Stimulated activated CD4-positive, alpha-beta T cell treated with anti-CD3 and anti-CD28 coated beads, Interleukin-2, amount 100 ng/mL, for 48 hours (primary cell): ENCODE data around the gene EXD3.
"Not testable (repeated sequence)": the region's sequence is repeated elsewhere in the genome, so short reads cannot be mapped to it uniquely, and the experiment has no call there.

Source experiments
- DNase-seq, 2 donors: peaks; one replicate each; pipeline ENCODE4 v3.0.0-alpha.2; 2020

The EXD3 gene

GRCh38 chr9:137355761-137356365 lies 67.1 kb downstream of the EXD3 start:
- DNase-seq = no peak

- DNase-seq = no peak
These were observed 67.9 kb downstream of the EXD3 start for GRCh38 chr9:137354845-137355760.

- DNase-seq = no peak
These were observed 68.7 kb downstream of the EXD3 start for GRCh38 chr9:137354153-137354844.

- DNase-seq = no peak
These were observed 69.5 kb downstream of the EXD3 start for GRCh38 chr9:137353223-137354152.

- DNase-seq = no peak
These were observed 70.3 kb downstream of the EXD3 start for GRCh38 chr9:137352511-137353222.

- DNase-seq = no peak
These were observed 71.0 kb downstream of the EXD3 start for GRCh38 chr9:137351781-137352501.

GRCh38 chr9:137350696-137351584 lies 72.0 kb downstream of the EXD3 start:
- no peak for DNase-seq

- no peak for DNase-seq
These were observed 73.4 kb downstream of the EXD3 start for GRCh38 chr9:137349471-137350033.

GRCh38 chr9:137348769-137349470 lies 74.0 kb downstream of the EXD3 start:
- no peak for DNase-seq

GRCh38 chr9:137347928-137348327 lies 75.0 kb downstream of the EXD3 start:
- no peak for DNase-seq

GRCh38 chr9:137342482-137342881 lies 80.5 kb downstream of the EXD3 start:
- DNase-seq = no peak

GRCh38 chr9:137341227-137341626 lies 81.7 kb downstream of the EXD3 start:
- no peak for DNase-seq

- not testable (repeated sequence) for DNase-seq
These were observed 83.0 kb downstream of the EXD3 start for GRCh38 chr9:137339908-137340462.

- DNase-seq = no peak
These were observed 83.7 kb downstream of the EXD3 start for GRCh38 chr9:137339045-137339907.

GRCh38 chr9:137336735-137337134 lies 86.2 kb downstream of the EXD3 start:
- DNase-seq = no peak

GRCh38 chr9:137333016-137333671 lies 89.8 kb downstream of the EXD3 start:
- DNase-seq = no peak

- DNase-seq = no peak
These were observed 91.0 kb downstream of the EXD3 start for GRCh38 chr9:137331929-137332328.
